CD4-positive, alpha-beta T cell treated with Interleukin-10 for 1 hour (primary cell): Measurements from ENCODE around the gene PLEKHA5.

Source experiments
- DNase-seq: peaks from one replicate; pipeline ENCODE4 v3.0.0-alpha.2; 2020

PLEKHA5 gene

GRCh38 chr12:19234981-19235871, 105.7 kb downstream of the PLEKHA5 start:
- no peak for DNase-seq

- DNase-seq: no peak
These were observed 107.1 kb downstream of the PLEKHA5 start for GRCh38 chr12:19236656-19237055.

DNA sequence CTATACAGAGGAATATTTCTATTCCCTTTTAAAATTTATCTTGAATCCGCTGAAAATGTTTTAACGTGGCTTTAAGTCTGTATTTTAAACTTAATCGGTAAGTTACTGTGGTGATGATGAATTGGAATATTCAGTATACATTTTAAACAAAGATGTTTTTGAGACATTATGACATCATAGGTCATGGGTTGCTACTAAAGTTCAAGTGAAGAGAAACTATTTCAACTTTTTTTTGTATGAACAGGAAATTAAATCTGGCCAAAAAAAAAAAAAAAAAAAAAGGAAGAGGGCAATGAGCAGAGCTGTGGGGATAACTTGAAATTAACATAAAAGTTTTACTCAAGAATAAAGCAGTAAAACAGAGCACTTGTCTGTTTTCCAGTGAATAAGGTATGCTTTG, 109.0 kb downstream of the PLEKHA5 start:
- no peak for DNase-seq

DNA sequence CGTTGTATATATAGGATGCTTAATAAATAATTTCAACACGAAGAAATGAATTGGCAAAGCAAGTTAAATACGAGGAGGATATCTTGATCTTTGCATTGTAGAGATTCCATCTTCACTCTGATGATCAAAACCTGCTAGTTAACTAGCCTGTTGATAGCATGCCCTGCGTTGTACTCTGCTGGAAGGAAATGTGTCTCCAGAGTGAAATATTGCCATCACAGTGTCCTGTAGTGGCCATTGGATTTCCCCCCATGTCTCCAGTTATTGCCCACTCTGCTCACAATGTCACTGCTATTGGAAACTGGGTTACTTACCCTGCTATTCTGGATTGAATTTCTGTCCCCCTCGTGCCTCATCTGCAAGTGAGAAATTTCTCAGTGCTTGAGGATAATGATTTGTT, 109.6 kb downstream of the PLEKHA5 start:
- DNase-seq: no peak

DNA sequence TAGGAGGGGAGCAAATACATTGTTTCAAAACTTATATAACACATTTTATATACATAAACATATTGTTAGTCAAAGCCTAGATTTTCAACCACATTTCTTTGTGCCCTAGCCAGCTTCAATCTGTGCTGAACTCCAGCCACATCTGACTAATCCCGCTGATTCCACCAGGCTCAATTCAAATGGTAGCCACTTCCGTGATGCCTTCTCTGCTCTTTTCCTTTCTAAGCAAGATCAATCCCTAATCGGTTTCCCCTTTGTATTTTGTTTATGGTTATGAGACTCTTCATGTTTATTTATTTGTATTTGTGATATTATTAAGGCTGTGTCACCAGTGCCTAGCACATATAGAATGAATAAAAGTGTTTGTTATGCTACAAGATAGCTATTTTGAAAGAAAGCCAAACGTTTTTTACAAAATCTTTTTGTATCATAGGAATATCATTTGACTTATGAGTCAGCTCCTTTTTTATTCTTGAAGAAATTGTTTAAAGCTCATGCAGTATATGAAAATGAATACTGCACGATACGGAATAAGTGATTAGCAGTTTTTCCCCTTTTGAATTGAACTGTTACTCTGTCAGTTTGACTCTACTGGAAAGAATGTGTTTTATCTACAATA, 110.2 kb downstream of the PLEKHA5 start:
- DNase-seq: no peak

DNA sequence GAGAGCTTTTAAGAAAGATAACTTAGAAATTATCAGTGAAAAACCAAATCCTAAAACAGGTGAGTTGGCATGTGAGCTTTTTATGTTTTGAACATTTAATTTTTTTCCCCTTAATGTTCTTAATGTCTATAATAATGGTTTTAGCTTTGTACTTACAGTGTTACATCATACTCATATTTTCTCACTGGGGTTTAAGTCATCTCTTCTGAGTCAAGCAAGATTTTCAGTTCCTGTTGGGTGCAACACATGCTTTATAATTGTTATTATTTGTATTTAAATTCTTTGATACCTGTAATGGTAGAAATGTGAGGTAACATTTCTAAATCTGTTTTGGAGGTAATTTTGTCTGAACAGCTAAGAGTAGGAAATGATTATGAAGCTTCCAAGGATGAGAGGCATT, 113.0 kb downstream of the PLEKHA5 start:
- DNase-seq: no peak

GRCh38 chr12:19243551-19243950, 114.0 kb downstream of the PLEKHA5 start:
- no peak for DNase-seq

DNA sequence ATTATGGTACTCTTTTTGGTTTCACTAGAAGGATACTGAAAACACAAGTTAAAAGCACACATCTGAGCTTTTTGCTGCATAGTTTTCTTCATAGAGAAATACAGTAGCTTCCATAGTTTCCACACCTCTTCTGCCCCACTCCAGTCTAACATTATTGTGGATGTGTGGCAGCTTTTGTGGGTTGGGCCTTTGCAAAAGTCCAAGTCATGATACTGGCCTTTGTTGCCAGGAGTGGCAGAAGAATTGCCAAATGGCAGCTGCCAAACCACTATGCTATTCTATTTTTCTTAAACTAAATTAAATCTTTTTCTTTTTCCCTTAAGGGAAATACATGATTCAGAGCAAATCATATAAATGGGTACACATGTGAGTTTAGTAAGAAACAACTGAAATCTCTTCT, 114.8 kb downstream of the PLEKHA5 start:
- no peak for DNase-seq

DNA sequence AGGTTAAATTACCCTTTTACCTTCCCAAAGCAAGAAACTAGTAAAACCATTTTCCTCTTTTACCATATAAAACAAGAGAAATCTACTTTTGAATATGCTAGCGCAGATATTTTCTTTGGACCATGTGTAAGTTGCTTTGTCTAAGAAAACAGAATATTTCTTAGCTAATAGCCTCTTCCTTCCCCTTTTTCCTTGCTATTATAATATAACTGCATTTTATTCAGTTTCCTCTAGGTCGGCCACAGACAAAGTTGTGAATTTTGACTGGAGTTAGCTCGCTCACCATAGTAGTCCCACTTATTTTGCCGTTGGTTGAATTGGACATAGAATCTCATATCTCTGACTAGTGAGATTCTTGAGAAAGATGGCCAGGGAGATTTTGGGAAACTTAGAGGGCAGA, 115.6 kb downstream of the PLEKHA5 start:
- no peak for DNase-seq

DNA sequence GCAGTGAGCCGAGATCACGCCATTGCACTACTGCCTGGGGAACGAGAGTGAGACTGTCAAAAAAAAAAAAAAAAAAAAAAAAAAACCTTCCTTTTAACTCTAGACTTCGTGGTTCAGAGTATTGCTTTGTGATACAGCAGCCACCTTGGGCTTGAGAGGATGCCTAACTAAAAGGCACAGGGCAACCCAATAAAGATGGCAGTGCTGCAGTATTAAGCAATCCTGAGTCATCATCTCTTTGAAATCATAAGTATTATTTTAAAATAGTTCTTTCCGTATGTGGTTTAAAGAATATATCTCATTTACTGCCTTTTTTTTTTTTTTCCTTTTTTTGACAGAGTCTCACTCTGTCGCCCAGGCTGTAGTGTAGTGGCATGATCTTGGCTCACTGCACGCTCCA, 116.1 kb downstream of the PLEKHA5 start:
- no peak for DNase-seq

- no peak for DNase-seq
These were observed 117.4 kb downstream of the PLEKHA5 start for GRCh38 chr12:19246933-19247332.

GRCh38 chr12:19248929-19249602, 119.5 kb downstream of the PLEKHA5 start:
- no peak for DNase-seq

- no peak for DNase-seq
These were observed 122.1 kb downstream of the PLEKHA5 start for GRCh38 chr12:19251481-19252132.

- no peak for DNase-seq
These were observed 130.6 kb downstream of the PLEKHA5 start for GRCh38 chr12:19260135-19260534.

GRCh38 chr12:19261773-19262172, 132.2 kb downstream of the PLEKHA5 start:
- DNase-seq: no peak

DNA sequence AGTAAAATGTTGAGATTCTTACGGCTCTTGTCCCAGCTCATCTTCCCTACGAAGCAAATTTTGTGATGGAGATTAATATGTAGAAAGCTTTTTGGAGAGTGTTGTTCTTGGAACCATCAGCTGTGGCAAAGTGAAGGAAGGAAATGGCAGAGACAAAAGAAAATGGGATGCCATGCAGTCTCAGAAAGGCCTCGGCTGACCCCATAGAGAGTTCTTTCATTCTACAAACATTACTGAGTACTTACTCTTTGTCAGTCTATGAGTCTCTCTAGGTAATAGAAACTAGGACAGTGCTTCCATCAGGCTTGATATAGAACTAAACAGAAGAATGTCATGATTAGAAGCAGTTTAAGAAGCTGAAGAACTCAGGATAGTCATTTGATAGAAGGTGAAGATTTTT, 134.1 kb downstream of the PLEKHA5 start:
- DNase-seq: no peak

DNA sequence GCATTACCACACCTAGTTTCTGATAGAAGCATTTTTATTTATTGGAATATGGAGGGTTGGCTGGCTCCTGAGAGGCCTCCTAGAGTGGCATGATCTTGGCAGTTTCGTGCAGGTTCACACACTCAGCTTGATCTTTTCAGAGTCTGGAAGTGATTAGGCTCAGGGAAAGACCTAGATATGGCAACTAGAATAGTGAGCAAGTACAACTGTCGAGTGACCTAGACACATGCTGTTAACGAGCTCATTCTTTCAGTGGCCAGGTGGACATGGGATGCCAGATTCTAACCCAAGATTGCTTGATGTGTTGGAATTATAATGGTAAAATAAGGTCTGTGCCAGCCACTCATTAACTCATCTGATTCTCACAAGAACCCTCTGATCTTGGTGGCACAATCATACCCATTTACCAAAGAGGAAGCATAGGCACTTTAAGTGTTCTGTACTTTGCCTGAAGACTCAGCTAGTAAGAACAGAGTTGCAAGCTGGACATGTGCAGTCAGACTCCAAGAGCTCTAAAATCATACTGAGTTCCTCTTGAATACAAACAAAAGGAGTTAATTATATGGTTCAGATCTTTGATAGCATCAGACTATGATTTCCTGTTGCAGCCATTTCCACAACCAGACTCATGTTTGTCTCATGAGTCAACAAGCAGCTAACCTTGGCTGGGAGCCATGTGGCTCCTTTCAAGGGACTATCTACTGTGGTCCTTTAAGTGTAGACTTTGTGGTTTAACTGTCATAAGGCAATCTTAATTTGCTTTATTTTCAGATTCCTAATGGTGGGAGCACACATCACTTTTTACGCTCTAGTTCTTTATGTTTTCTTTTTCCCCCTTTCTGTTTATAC, 144.2 kb downstream of the PLEKHA5 start:
- peak; percentile 59 for DNase-seq

DNA sequence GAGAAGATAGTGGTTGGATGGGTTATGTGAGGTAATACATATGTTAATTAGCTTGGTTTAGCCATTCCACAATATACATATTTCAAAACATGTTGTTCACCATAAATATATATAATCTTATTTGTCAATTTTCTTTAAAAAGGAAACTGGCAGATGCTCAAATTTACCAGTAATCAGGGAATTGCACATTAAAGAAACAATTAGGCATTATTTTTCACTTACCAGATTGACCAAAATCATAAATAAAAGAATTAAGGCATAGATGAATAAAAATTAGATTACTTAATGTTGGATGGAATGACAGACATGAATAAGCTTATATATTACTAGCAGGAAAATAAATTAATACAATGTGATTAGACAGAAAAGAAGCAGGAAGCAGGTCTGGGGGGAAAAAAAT, 147.2 kb downstream of the PLEKHA5 start:
- DNase-seq: no peak

GRCh38 chr12:19277711-19278110, 148.2 kb downstream of the PLEKHA5 start:
- no peak for DNase-seq

DNA sequence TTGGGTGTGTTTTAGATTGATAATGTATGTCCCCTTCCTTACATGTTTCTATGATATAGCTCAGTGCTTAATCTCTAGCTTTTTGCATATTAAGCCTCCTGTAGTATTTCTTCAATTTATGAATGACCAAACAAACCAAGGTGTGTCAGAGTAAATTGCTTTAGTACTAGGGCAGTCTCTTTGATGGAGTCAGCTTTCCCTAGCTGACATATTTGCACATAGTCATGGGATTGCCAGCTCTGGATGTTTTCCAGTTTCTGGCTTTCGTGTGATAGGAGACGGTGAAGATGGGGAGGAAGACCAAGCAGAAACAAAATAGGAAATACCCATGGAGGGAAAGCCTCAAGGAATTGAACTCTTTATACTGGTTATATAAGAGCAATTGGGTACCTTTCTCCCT, 148.9 kb downstream of the PLEKHA5 start:
- no peak for DNase-seq

GRCh38 chr12:19282133-19282699, 152.7 kb downstream of the PLEKHA5 start:
- no peak for DNase-seq

DNA sequence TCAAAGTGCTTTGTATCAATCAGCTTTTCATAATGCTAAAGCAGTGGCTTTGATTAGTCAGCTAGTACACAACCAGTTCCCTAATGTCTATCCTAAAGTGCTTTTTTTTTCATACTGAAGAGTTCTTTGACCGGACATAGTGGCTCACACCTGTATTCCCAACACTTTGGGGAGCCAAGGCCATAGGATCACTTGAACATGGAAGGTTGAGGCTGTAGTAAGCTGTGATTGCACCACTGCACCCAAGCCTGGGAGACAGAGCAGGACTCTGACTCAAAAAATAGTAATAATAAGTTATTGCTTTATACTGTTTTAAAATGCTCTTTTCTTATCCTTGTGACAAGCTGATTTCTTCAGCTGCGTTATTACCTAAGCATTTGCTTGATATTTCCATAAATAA, 155.1 kb downstream of the PLEKHA5 start:
- DNase-seq: no peak
